HG02642 (cell line): ENCODE data around the gene LMBR1L.
A peak's percentile ranks its signal among the peaks of the same experiment; 100 is the strongest.

ENCODE experiments used
- ATAC-seq: cut with Tn5 transposase; IDR thresholded peaks from one replicate; pipeline ENCODE4 v1.9.1; 2021; ENCODE audit warnings: mild to moderate bottlenecking; ENCODE audit not compliant: unreplicated experiment, poor library complexity

The LMBR1L gene

GRCh38 chr12:49126852-49127763, 16.5 kb upstream of the LMBR1L start:
- no peak for ATAC-seq

- ATAC-seq = no peak
These were observed 10.5 kb upstream of the LMBR1L start for GRCh38 chr12:49121047-49121696.

- peak; percentile 5 for ATAC-seq
These were observed 559 bp upstream of the LMBR1L start for GRCh38 chr12:49111206-49111605.

GRCh38 chr12:49109641-49110463, 795 bp downstream of the LMBR1L start:
- no peak for ATAC-seq

- ATAC-seq = no peak
These were observed 1.7 kb downstream of the LMBR1L start for GRCh38 chr12:49108958-49109404.

- ATAC-seq = no peak
These were observed 5.1 kb downstream of the LMBR1L start for GRCh38 chr12:49105504-49106084.

- no peak for ATAC-seq
These were observed 5.8 kb downstream of the LMBR1L start for GRCh38 chr12:49104822-49105221.

- no peak for ATAC-seq
These were observed 10.3 kb downstream of the LMBR1L start for GRCh38 chr12:49100380-49100779.

- no peak for ATAC-seq
These were observed 11.9 kb downstream of the LMBR1L start for GRCh38 chr12:49098703-49099102.

- ATAC-seq = no peak
These were observed 12.6 kb downstream of the LMBR1L start for GRCh38 chr12:49098035-49098451.

- no peak for ATAC-seq
These were observed 13.3 kb downstream of the LMBR1L start for GRCh38 chr12:49097381-49097780.

- no peak for ATAC-seq
These were observed 15.7 kb downstream of the LMBR1L start for GRCh38 chr12:49094975-49095365.

GRCh38 chr12:49094160-49094974, 16.3 kb downstream of the LMBR1L start, which contains the start of gene DHH:
TSS of gene DHH (minus strand) at chr12:49094801. CDS start at chr12:49094512, 289 bp downstream.
- no peak for ATAC-seq

GRCh38 chr12:49093792-49094159, 16.9 kb downstream of the LMBR1L start:
- ATAC-seq = no peak

GRCh38 chr12:49092816-49093406, 17.7 kb downstream of the LMBR1L start:
- ATAC-seq = no peak

- ATAC-seq = no peak
These were observed 18.4 kb downstream of the LMBR1L start for GRCh38 chr12:49092086-49092815.

- no peak for ATAC-seq
These were observed 18.9 kb downstream of the LMBR1L start for GRCh38 chr12:49091836-49092085.

- ATAC-seq = no peak
These were observed 19.4 kb downstream of the LMBR1L start for GRCh38 chr12:49091056-49091835.
